GM23248 (cell line): ENCODE measurements around the gene CST6. TPM values are rescaled to one million over a fixed set of nuclear protein-coding genes. Genes with fewer than 3 reads are reported as not detected.

ENCODE experiments used
- DNase-seq: peaks from one replicate; pipeline ENCODE4 v3.0.0-alpha.2; 2015
- H2AFZ ChIP-seq: fragments of 200-600 bp; sonication (generic); 2 replicates; pipeline ENCODE4 v1.6.1; 2016; ENCODE audit warnings: antibody characterized with exemption
- H3F3A ChIP-seq: fragments of 200-600 bp; sonication (generic); 2 replicates; pipeline ENCODE4 v1.6.1; 2016; ENCODE audit warnings: mild to moderate bottlenecking, antibody characterized with exemption, mixed run types; ENCODE audit not compliant: insufficient read depth
- H3K27ac ChIP-seq: fragments of 200-600 bp; sonication (generic); 2 replicates; pipeline ENCODE4 v1.5.1; 2016; ENCODE audit warnings: mild to moderate bottlenecking
- H3K27me3 ChIP-seq: fragments of 200-600 bp; sonication (generic); replicated peaks from 2 replicates; pipeline ENCODE4 v1.6.1; 2016; ENCODE audit warnings: mild to moderate bottlenecking; ENCODE audit not compliant: insufficient read depth
- H3K36me3 ChIP-seq: fragments of 200-600 bp; sonication (generic); 2 replicates; pipeline ENCODE4 v1.6.1; 2016; ENCODE audit warnings: low read depth, mild to moderate bottlenecking
- H3K4me1 ChIP-seq: fragments of 200-600 bp; sonication (generic); 2 replicates; pipeline ENCODE4 v1.6.1; 2016; ENCODE audit warnings: mild to moderate bottlenecking; ENCODE audit not compliant: insufficient read depth
- H3K4me2 ChIP-seq: fragments of 200-600 bp; sonication (generic); one replicate; pipeline ENCODE4 v1.6.1; 2016; ENCODE audit warnings: mild to moderate bottlenecking; ENCODE audit not compliant: unreplicated experiment
- H3K4me3 ChIP-seq: fragments of 200-600 bp; sonication (generic); 2 replicates; pipeline ENCODE4 v1.5.1; 2016; ENCODE audit warnings: mild to moderate bottlenecking
- H3K79me2 ChIP-seq: fragments of 200-600 bp; sonication (generic); 2 replicates; pipeline ENCODE4 v1.6.1; 2016; ENCODE audit warnings: mild to moderate bottlenecking; ENCODE audit not compliant: insufficient read depth
- H3K9ac ChIP-seq: fragments of 200-600 bp; sonication (generic); 2 replicates; pipeline ENCODE4 v1.6.1; 2016; ENCODE audit warnings: mild to moderate bottlenecking
- H3K9me2 ChIP-seq: fragments of 200-600 bp; sonication (generic); 2 replicates; pipeline ENCODE4 v1.6.1; 2016; ENCODE audit warnings: mixed run types, mild to moderate bottlenecking, moderate library complexity; ENCODE audit not compliant: insufficient read depth
- H3K9me3 ChIP-seq: fragments of 200-600 bp; sonication (generic); one replicate; pipeline ENCODE4 v1.6.1; 2017; ENCODE audit warnings: low read depth
- H4K20me1 ChIP-seq: fragments of 200-600 bp; sonication (generic); 2 replicates; pipeline ENCODE4 v1.6.0; 2016; ENCODE audit not compliant: insufficient read depth
- EZH2 ChIP-seq: fragments of 200-600 bp; sonication (generic); IDR thresholded peaks from 2 replicates; pipeline ENCODE4 v1.6.1; 2018; ENCODE audit warnings: antibody characterized with exemption, mild to moderate bottlenecking; ENCODE audit not compliant: insufficient read depth, poor library complexity, severe bottlenecking
- EZH2phosphoT487 ChIP-seq: fragments of 200-600 bp; sonication (generic); IDR thresholded peaks from 2 replicates; pipeline ENCODE4 v1.6.1; 2018; ENCODE audit warnings: antibody characterized with exemption, moderate library complexity, mild to moderate bottlenecking, low read depth; ENCODE audit not compliant: insufficient read depth
- WGBS, 2 experiments: methylation state at CpG; one replicate each; pipeline ENCODE4 v1.1.6; 2015 to 2017; ENCODE audit warnings: low lambda C conversion rate in 2 of 2, low coverage in 1 of 2; ENCODE audit errors: missing lambda C conversion rate in 2 of 2; 5-methylcytosine and 5-hydroxymethylcytosine counted together
- in situ Hi-C: fragments of 300-500 bp; cut with MboI; formaldehyde crosslinking; loops from 2 replicates; pipeline ENCODE4 v1.15.0; 2020
- polyA plus RNA-seq: library from polyadenylated mRNA; unstranded; fragments of >200 nt; fragmentation: Nextera tagmentation; extraction: Ambion mirVana; gene quantifications from 2 replicates; pipeline ENCODE4 v1.2.1, GENCODE V29; 2016
- total RNA-seq: library from RNA; depleted of rRNA; stranded (reverse); fragments of >200 nt; shearing (Covaris generic); gene quantifications from 2 replicates; pipeline ENCODE4 v1.2.3, GENCODE V29; 2014

The CST6 gene
- total and polyA plus RNA-seq, 2 experiments from 2014 or later, result 21.9 to 35.1 TPM

DNA sequence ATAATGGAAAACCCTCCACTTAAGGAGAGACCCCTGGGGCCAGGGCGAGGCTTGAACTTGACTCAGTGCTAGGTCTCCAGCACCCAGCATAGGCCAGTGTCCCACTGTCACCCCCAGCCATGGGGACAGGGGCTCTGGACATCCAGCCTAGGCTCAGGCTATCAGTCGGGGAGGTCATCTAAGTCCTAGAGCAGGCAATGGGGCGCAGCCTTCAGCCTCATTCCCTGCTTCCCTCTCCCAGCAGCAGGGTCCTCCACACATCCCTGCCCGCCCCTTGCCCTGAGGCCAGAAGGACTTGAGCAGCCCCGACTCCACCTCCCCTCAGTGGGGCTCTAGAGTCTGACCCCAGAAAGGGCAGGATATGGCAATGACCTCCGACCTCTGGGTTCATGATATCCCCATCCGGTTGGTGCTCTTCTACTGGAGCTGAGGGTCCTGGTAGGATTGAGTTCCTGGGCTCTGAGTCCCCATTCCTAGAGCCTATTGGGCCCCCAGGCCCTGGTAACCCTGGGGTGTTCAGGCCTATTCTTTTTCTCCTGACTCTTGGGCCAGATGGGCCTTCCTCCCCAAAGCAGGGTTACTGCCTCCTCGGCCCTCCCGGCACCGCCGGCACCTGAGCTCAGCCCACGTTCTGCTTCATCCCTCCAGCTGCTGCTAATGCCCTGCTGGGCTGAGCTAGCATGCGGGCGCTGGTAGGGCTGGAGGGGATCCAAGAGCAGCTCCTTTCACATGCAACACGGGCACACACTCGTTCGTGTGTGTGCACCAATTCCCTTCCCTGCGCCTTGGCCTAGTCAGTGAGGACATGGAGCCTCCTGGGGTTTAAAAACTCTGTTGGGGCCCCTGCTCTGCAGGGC lies 4.4 kb downstream of the CST6 start:
- Histone ChIP-seq H3K4me1 (peaks cover 35% of the 10 kb centered on the region), H4K20me1 (no peaks in the 10 kb centered on the region), H3K9ac (peak overlapping the region; percentile 37; the same call in 1 of the 2 replicates), H3K4me2 (peak overlapping the region; percentile 29), H3K9me2 (no peaks in the 10 kb centered on the region), H3K27ac (peak overlapping the region; percentile 74), H3K79me2 (no peaks in the 10 kb centered on the region), H3K27me3 (no peaks in the 10 kb centered on the region), H3K4me3 (no peak overlapping the region), H3F3A (no peaks in the 10 kb centered on the region), H2AFZ (peak overlapping the region; percentile 31), H3K9me3 (no peaks in the 10 kb centered on the region), H3K36me3 (no peaks in the 10 kb centered on the region)
- TF ChIP-seq EZH2 (no peak), EZH2phosphoT487 (no peak)
- WGBS, 2 experiments, result 72 to 74% methylated on average over 16 of the region's 18 CpGs
- DNase-seq, result peak; percentile 39
- in situ Hi-C loops, result no loop called here

DNA sequence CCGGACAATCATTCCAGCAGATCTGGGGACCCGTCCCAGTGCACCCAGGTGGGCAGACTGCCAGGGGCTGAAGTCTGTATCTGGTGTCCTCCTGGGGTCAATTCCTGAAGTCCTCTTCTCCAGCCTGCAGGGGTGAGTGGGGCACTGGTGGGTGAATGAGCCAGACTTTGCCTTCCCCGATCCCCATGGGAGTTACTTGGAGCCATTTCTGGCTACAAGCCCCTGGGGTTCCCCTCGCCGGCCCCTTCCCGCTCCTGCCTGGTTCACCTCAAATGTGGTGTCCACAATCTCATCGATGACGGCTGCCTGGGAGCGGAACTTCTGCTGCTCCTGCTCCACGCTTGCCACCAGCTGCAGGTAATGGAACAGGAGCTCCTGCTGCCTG lies 5.0 kb downstream of the CST6 start:
- Histone ChIP-seq H3K4me3 (no peak overlapping the region), H3K79me2 (no peaks in the 10 kb centered on the region), H3K9ac (no peak overlapping the region), H3K4me2 (no peak overlapping the region), H3K27me3 (no peaks in the 10 kb centered on the region), H4K20me1 (no peaks in the 10 kb centered on the region), H3F3A (no peaks in the 10 kb centered on the region), H3K27ac (no peak overlapping the region), H3K9me3 (no peaks in the 10 kb centered on the region), H2AFZ (no peak overlapping the region), H3K9me2 (no peaks in the 10 kb centered on the region), H3K36me3 (no peaks in the 10 kb centered on the region), H3K4me1 (peaks cover 36% of the 10 kb centered on the region)
- TF ChIP-seq EZH2phosphoT487, result no peak
- no peak for TF ChIP-seq EZH2
- in situ Hi-C loops, result no loop called here
- DNase-seq, result no peak
- 84 to 85% methylated on average over 9 to 10 of the region's 10 CpGs for WGBS, 2 experiments

DNA sequence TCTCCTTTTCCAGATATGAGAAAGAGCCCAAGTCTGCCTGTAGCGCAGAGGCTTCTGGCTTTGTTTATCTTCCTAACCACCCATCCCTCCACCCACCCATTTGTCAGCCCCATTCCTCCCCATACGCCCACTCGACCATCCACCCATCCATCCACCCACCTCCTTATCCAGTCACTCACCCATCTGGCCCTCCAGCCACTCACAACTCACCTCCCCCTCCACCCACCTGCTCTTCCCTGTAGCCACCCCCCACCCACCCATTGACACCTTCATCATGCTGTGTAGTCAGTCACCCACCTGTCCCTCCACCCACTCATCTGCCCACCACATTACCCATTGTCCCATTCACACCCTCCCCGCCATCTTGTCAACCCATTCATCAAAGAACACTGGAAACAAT lies 5.5 kb downstream of the CST6 start:
- DNase-seq, result no peak
- H3K9me3 ChIP-seq, result no peaks in the 10 kb centered on the region
- no peak overlapping the region for H3K9ac ChIP-seq
- H3K4me1 ChIP-seq, result peaks cover 40% of the 10 kb centered on the region
- H3F3A ChIP-seq, result no peaks in the 10 kb centered on the region
- H3K36me3 ChIP-seq, result no peaks in the 10 kb centered on the region
- H3K9me2 ChIP-seq, result no peaks in the 10 kb centered on the region
- WGBS, 2 experiments, result 66 to 100% methylated on average over 2 to 4 of the region's 4 CpGs
- H3K4me2 ChIP-seq, result no peak overlapping the region
- no peaks in the 10 kb centered on the region for H4K20me1 ChIP-seq
- no peak overlapping the region for H3K4me3 ChIP-seq
- H2AFZ ChIP-seq, result no peak overlapping the region
- H3K27me3 ChIP-seq, result no peaks in the 10 kb centered on the region
- TF ChIP-seq EZH2, result no peak
- no peak for TF ChIP-seq EZH2phosphoT487
- in situ Hi-C loops, result no loop called here
- no peaks in the 10 kb centered on the region for H3K79me2 ChIP-seq
- no peak overlapping the region for H3K27ac ChIP-seq

DNA sequence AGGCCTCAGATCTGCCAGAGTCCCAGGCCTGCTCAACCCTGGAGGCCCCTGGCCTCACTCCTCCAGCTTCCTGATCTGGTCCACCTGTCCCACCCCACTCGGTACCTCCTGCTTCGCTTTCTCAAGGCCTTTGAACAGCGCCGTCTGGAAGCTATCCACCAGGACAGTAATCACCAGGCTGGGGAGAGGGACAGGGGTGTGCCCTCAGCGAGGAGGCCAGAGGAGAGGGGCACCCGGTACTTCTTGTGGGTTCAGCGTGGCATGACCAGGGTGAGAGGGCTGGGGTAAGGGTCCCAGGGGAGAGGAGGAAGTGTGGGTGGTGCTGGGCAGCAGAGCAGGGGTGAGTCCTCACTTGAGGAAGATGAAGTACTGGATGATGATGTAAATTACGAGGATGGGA lies 8.4 kb downstream of the CST6 start:
- in situ Hi-C loops, result no loop called here
- no peak overlapping the region for H3K4me2 ChIP-seq
- H3K9me3 ChIP-seq, result no peaks in the 10 kb centered on the region
- no peak overlapping the region for H3K27ac ChIP-seq
- no peaks in the 10 kb centered on the region for H3K9me2 ChIP-seq
- no peak overlapping the region for H3K4me3 ChIP-seq
- H3K9ac ChIP-seq, result no peak overlapping the region
- TF ChIP-seq EZH2 (no peak), EZH2phosphoT487 (no peak)
- no peaks in the 10 kb centered on the region for H3K36me3 ChIP-seq
- H3K4me1 ChIP-seq, result peaks cover 32% of the 10 kb centered on the region
- no peaks in the 10 kb centered on the region for H4K20me1 ChIP-seq
- 73 to 75% methylated on average over 8 of the region's 8 CpGs for WGBS, 2 experiments
- no peak for DNase-seq
- no peaks in the 10 kb centered on the region for H3F3A ChIP-seq
- no peak overlapping the region for H2AFZ ChIP-seq
- no peaks in the 10 kb centered on the region for H3K27me3 ChIP-seq
- H3K79me2 ChIP-seq, result no peaks in the 10 kb centered on the region
